Gastrocnemius medialis (tissue), 4 donors: ENCODE results near the gene KLK15.

ENCODE experiments used
- POLR2A ChIP-seq, 2 donors: fragments of 450-650 bp; IDR thresholded peaks; one replicate each; pipeline ENCODE4 v1.6.1; 2017; ENCODE audit warnings: antibody characterized with exemption in 2 of 2, mild to moderate bottlenecking in 2 of 2, moderate library complexity in 2 of 2
- TF ChIP-seq, protein P1 (sequence below), 5 experiments: fragments of 450-650 bp in 3 of 5; fragments of 200-600 bp in 2 of 5; sonication (generic) in 2 of 5; IDR thresholded peaks in 4 of 5; conservative IDR thresholded peaks in 1 of 5; 1 replicate in 4 of 5; 2 replicates in 1 of 5; pipeline ENCODE4 v1.5.1; 2016 to 2019; ENCODE audit warnings: antibody characterized with exemption in 5 of 5, mild to moderate bottlenecking in 3 of 5, moderate library complexity in 3 of 5

DNA sequence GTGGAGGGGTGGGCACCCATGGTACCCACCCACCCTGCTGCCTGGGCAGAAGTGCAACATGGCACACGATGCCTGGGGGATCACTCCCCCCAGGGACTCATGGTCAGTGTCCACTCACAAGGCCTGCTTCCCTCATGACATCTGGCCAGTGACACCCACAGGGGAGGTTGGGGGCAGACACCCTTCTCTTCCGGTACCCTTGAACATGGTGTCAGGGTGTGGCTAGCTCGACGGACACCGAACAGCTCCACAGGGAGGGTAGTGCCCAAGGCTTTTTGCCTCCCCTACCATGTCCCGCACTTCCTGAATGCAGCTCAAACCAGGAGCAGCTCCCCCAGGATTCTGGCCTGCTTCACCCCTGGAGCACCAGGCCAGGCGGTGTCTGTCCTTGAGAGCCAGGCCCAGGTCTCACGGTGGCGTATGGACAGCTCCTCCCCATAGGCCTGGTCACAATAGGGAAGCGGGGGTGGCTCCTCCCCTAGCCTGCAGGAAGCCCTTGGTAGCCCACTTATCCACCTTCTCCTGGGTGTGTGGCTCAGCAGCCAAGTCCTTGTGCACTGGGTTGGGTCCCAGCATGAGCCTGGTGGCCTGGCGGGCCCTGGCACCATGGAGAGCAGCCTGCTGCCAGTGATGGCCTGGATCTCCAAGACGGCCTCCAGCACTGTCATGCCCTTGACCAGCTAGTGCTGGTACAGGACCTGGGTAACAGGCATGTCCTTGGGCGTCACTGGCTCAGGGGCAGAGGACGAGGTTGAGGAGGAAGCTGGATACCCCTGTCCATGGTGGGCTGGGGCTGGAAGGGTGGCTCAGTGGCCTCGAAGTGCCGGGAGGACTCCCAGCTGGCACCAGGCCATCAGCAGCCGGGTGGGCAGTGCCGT is 35.4 kb downstream of the KLK15 start:
- TF ChIP-seq, protein P1, sequence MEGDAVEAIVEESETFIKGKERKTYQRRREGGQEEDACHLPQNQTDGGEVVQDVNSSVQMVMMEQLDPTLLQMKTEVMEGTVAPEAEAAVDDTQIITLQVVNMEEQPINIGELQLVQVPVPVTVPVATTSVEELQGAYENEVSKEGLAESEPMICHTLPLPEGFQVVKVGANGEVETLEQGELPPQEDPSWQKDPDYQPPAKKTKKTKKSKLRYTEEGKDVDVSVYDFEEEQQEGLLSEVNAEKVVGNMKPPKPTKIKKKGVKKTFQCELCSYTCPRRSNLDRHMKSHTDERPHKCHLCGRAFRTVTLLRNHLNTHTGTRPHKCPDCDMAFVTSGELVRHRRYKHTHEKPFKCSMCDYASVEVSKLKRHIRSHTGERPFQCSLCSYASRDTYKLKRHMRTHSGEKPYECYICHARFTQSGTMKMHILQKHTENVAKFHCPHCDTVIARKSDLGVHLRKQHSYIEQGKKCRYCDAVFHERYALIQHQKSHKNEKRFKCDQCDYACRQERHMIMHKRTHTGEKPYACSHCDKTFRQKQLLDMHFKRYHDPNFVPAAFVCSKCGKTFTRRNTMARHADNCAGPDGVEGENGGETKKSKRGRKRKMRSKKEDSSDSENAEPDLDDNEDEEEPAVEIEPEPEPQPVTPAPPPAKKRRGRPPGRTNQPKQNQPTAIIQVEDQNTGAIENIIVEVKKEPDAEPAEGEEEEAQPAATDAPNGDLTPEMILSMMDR (IDR thresholded peaks at IDR 0.05 in 4 of 5, conservative IDR thresholded peaks at IDR 0.05 in 1 of 5): no peak
- TF ChIP-seq POLR2A (IDR thresholded peaks at IDR 0.05): no peak
